Vagina (tissue), 2 donors: Measurements from ENCODE around the gene SCUBE1. TPM values are rescaled to one million over a fixed set of nuclear protein-coding genes. Genes with fewer than 3 reads are reported as not detected.

Source experiments
- DNase-seq, 2 donors: peaks; one replicate each; pipeline ENCODE4 v3.0.0-alpha.2; 2017; ENCODE audit errors: extremely low spot score in 2 of 2
- H3K27ac ChIP-seq: fragments of 200-600 bp; sonication (generic); one replicate; pipeline ENCODE4 v1.5.1; 2019
- H3K27me3 ChIP-seq: fragments of 200-600 bp; sonication (generic); one replicate; pipeline ENCODE4 v1.5.1; 2019
- H3K36me3 ChIP-seq, 2 donors: fragments of 200-600 bp; sonication (generic); one replicate each; pipeline ENCODE4 v1.5.1; 2017 to 2019
- H3K4me1 ChIP-seq: fragments of 200-600 bp; sonication (generic); one replicate; pipeline ENCODE4 v1.5.1; 2019
- H3K4me3 ChIP-seq, 2 donors: fragments of 200-600 bp; sonication (generic); 1 replicate in 1 of 2; 2 replicates in 1 of 2; pipeline ENCODE4 v1.5.1; 2016 to 2019
- H3K9me3 ChIP-seq: fragments of 200-600 bp; sonication (generic); one replicate; pipeline ENCODE4 v1.5.1; 2019
- CTCF ChIP-seq, 3 experiments: fragments of 450-650 bp in 2 of 3; fragments of 200-600 bp in 1 of 3; sonication (generic) in 1 of 3; IDR thresholded peaks; one replicate each; pipeline ENCODE4 v1.5.1; 2017 to 2019; ENCODE audit warnings: antibody characterized with exemption in 3 of 3, mild to moderate bottlenecking in 2 of 3, moderate library complexity in 2 of 3
- POLR2A ChIP-seq, 2 donors: fragments of 450-650 bp; IDR thresholded peaks; one replicate each; pipeline ENCODE4 v1.6.1; 2017; ENCODE audit warnings: antibody characterized with exemption in 2 of 2, mild to moderate bottlenecking in 2 of 2, moderate library complexity in 2 of 2
- POLR2AphosphoS5 ChIP-seq, 2 donors: sonication (generic); formaldehyde crosslinking; IDR thresholded peaks; one replicate each; pipeline ENCODE4 v1.9.0; 2017; ENCODE audit warnings: antibody characterized with exemption in 2 of 2, mild to moderate bottlenecking in 2 of 2, low read depth in 1 of 2; ENCODE audit not compliant: insufficient read depth in 1 of 2
- intact Hi-C: fragments of 100-400 bp; cut with DNase I; formaldehyde crosslinking; loops from one replicate; pipeline ENCODE4 v1.15.1; 2023
- total RNA-seq: library from RNA; depleted of rRNA; stranded (reverse); fragments of >200 nt; gene quantifications from one replicate; pipeline ENCODE4 v1.2.3, GENCODE V29; 2016

Gene SCUBE1
- total RNA-seq, 1 donor from 2014 or later: 6.9 TPM

- H3K9me3 ChIP-seq: no peaks in the 10 kb centered on the region
- H3K27ac ChIP-seq: no peak overlapping the region
Measured at GRCh38 chr22:43174941-43175531, 168.1 kb downstream of the SCUBE1 start.

GRCh38 chr22:43173976-43174720 is 169.0 kb downstream of the SCUBE1 start:
- intact Hi-C loops: no loop called here
- TF ChIP-seq CTCF (IDR thresholded peaks at IDR 0.05) (no peak), POLR2A (IDR thresholded peaks at IDR 0.05) (no peak), POLR2AphosphoS5 (IDR thresholded peaks at IDR 0.05; ENCODE audit: insufficient read depth in 1 of 2, low read depth in 1 of 2) (no peak)
- Histone ChIP-seq H3K9me3 (no peaks in the 10 kb centered on the region), H3K27me3 (no peaks in the 10 kb centered on the region), H3K4me1 (no peaks in the 10 kb centered on the region), H3K4me3 (no peak overlapping the region), H3K36me3 (peaks cover 0 to 54% of the 10 kb centered on the region in 2 donors), H3K27ac (no peak overlapping the region)
- no peak for DNase-seq

More at GRCh38 chr22:43174941-43175531, 168.1 kb downstream of the SCUBE1 start:
- Histone ChIP-seq H3K4me3 (no peak overlapping the region), H3K4me1 (no peaks in the 10 kb centered on the region), H3K27me3 (no peaks in the 10 kb centered on the region), H3K36me3 (peaks cover 0 to 60% of the 10 kb centered on the region in 2 donors)
- TF ChIP-seq POLR2A (IDR thresholded peaks at IDR 0.05) (no peak), POLR2AphosphoS5 (IDR thresholded peaks at IDR 0.05; ENCODE audit: insufficient read depth in 1 of 2, low read depth in 1 of 2) (peak in 1 of 2 donors; percentile 51)
- DNase-seq: no peak
- intact Hi-C loops: no loop called here

GRCh38 chr22:43173566-43173965 is 169.6 kb downstream of the SCUBE1 start:
- no peaks in the 10 kb centered on the region for H3K4me1 ChIP-seq
- intact Hi-C loops: no loop called here
- TF ChIP-seq POLR2AphosphoS5 (IDR thresholded peaks at IDR 0.05; ENCODE audit: insufficient read depth in 1 of 2, low read depth in 1 of 2) (no peak), CTCF (IDR thresholded peaks at IDR 0.05) (no peak), POLR2A (IDR thresholded peaks at IDR 0.05) (no peak)
- H3K9me3 ChIP-seq: no peaks in the 10 kb centered on the region
- H3K27ac ChIP-seq: no peak overlapping the region
- peaks cover 0 to 48% of the 10 kb centered on the region in 2 donors for H3K36me3 ChIP-seq
- no peaks in the 10 kb centered on the region for H3K27me3 ChIP-seq
- no peak for DNase-seq
- H3K4me3 ChIP-seq: no peak overlapping the region

- no peak overlapping the region for H3K4me3 ChIP-seq
- no peak for DNase-seq
- H3K27ac ChIP-seq: no peak overlapping the region
- no peaks in the 10 kb centered on the region for H3K4me1 ChIP-seq
- peaks cover 0 to 54% of the 10 kb centered on the region in 2 donors for H3K36me3 ChIP-seq
- no peaks in the 10 kb centered on the region for H3K27me3 ChIP-seq
- TF ChIP-seq POLR2AphosphoS5 (IDR thresholded peaks at IDR 0.05; ENCODE audit: insufficient read depth in 1 of 2, low read depth in 1 of 2): no peak
- no peak for TF ChIP-seq POLR2A (IDR thresholded peaks at IDR 0.05)
- no peak for TF ChIP-seq CTCF (IDR thresholded peaks at IDR 0.05)
- H3K9me3 ChIP-seq: no peaks in the 10 kb centered on the region
- intact Hi-C loops: no loop called here
Measured at GRCh38 chr22:43172191-43172590, 171.0 kb downstream of the SCUBE1 start.

GRCh38 chr22:43171607-43172006 is 171.6 kb downstream of the SCUBE1 start:
- H3K4me3 ChIP-seq: no peak overlapping the region
- no peak overlapping the region for H3K27ac ChIP-seq
- no peak for DNase-seq
- no peaks in the 10 kb centered on the region for H3K9me3 ChIP-seq
- intact Hi-C loops: no loop called here
- H3K27me3 ChIP-seq: no peaks in the 10 kb centered on the region
- no peaks in the 10 kb centered on the region for H3K4me1 ChIP-seq
- peaks cover 0 to 54% of the 10 kb centered on the region in 2 donors for H3K36me3 ChIP-seq
- TF ChIP-seq CTCF (IDR thresholded peaks at IDR 0.05): no peak
- no peak for TF ChIP-seq POLR2AphosphoS5 (IDR thresholded peaks at IDR 0.05; ENCODE audit: insufficient read depth in 1 of 2, low read depth in 1 of 2)
- TF ChIP-seq POLR2A (IDR thresholded peaks at IDR 0.05): no peak
